GM12801 (cell line): Measurements from ENCODE around the gene MCU.

Experiments used
- CTCF ChIP-seq: IDR thresholded peaks from one replicate; pipeline ENCODE4 v1.5.1; 2011; ENCODE audit warnings: control low read depth; ENCODE audit not compliant: insufficient read length; ENCODE audit errors: extremely low read depth

MCU gene

DNA sequence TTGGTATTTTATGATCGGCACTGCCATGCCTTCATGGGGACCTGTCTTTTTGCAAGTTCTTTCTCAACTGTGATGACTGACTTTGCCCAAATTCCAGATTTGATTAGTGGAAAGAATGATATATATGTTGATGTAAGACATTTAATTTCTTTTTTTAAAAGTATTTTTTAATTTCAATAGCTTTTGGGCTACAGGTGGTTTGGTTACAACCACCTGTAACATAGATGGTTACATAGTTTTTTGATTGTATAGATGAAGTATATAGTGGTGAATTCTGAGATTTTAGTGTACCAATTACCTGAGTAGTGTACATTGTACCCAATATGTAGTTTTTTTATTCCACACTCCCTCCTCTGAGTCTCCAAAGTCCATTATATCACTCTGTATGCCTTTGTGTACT is 69.6 kb downstream of the MCU start:
- TF ChIP-seq CTCF = no peak

DNA sequence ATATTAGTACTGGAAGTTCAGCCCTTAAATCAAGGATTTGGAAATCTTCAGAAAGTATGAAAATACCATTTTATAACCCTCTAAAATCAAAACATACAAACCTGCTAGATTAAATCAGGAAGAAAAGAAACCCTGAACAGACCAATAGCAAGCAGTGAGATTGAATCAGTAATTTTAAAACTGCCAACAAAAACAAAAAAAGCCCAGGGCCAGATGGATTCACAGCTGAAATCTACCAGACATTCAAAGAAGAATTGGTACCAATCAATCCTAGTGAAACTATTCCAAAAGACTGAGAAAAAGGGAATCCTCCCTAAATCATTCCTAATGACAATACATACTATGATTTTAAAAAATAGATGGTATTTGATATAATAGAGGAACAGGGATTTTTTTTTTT is 70.1 kb downstream of the MCU start:
- no peak for TF ChIP-seq CTCF

- no peak for TF ChIP-seq CTCF
These were observed 71.3 kb downstream of the MCU start for GRCh38 chr10:72763201-72763600.

GRCh38 chr10:72764151-72764550 is 72.2 kb downstream of the MCU start:
- TF ChIP-seq CTCF = no peak

DNA sequence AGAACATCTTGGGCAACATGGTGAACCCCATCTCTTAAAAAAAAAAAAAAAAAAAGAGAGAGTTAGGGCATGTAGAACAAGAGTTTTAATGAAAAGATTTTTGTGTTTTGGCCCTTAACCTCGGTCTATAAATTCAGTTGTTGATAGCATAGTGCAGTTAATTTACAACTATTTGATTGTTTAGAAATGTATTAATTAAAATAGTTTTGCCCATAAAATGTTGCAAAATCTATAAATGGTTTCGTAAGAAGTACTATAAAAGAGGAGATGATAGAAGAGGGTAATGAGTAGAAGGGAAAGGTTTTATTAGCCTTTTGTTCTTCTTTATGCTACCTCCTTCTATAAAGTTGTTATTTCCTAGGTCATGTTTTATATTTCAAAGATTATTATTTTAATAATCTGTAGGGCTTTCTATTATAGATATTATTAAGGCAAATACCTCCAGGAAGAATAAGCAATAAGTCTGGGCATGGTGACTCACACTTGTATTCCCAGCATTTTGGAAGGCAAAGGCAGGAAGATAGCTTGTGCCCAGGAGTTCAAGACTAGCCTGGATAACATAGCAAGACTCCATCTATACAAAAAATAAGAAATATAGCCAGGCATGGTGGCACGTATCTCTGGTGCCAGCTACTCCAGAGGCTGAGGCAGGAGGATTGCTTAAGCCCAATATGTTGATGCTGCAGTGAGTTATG is 73.3 kb downstream of the MCU start:
- TF ChIP-seq CTCF = no peak

DNA sequence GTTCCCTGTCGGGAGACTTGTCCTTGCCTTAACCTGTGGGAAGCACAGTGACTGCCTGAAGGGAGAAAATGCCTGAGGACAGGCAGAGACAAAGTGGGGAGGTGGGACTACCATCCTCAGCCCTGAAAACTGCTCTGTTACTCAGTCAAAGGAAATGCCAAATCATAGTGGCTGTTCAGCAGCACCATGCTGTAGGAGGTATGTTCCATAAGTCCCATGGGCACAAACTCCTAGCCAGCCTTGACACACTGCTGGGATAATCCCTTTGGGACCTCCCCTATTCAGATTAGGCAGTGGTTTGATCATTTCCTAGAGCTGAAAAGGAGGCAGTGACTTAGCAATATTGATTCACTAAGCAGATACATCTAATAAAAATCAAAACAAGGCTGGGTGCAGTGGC is 80.1 kb downstream of the MCU start:
- TF ChIP-seq CTCF = no peak

- no peak for TF ChIP-seq CTCF
These were observed 87.9 kb downstream of the MCU start for GRCh38 chr10:72779874-72780273.
